AG04450 (cell line): ENCODE data around the gene ABLIM2. TPM values are rescaled to one million over a fixed set of nuclear protein-coding genes. Genes with fewer than 3 reads are reported as not detected.

Experiments
- CTCF ChIA-PET: fragments of 300-600, 350-600 bp; formaldehyde crosslinking; extraction: SDS; loops from one replicate; lab custom pipeline; 2022; ENCODE audit warnings: antibody characterized with exemption, inconsistent platforms; lab: Charles Lee
- POLR2A ChIA-PET: fragments of 350-600 bp; formaldehyde crosslinking; extraction: SDS; loops from one replicate; lab custom pipeline; 2021; ENCODE audit warnings: antibody characterized with exemption, inconsistent platforms; lab: Yijun Ruan, JAX
- DNase-seq: peaks from one replicate; pipeline ENCODE4 v3.0.0-alpha.2; 2011; ENCODE audit warnings: low read depth, low spot score
- H3K27ac ChIP-seq: one replicate; pipeline ENCODE4 v1.5.1; 2012; ENCODE audit warnings: low read depth, low read length, control low read depth
- H3K27me3 ChIP-seq: one replicate; pipeline ENCODE4 v1.6.0; 2012; ENCODE audit warnings: low read length; ENCODE audit not compliant: control insufficient read depth, insufficient read depth
- H3K4me3 ChIP-seq: 2 replicates; pipeline ENCODE4 v1.5.1; 2011; ENCODE audit warnings: mild to moderate bottlenecking, low read depth, low read length, control low read depth
- H3K9me3 ChIP-seq: 2 replicates; pipeline ENCODE4 v1.5.1; 2012; ENCODE audit warnings: low read length; ENCODE audit not compliant: control insufficient read depth, insufficient read depth
- CTCF ChIP-seq: IDR thresholded peaks from 2 replicates; pipeline ENCODE4 v1.5.1; 2011; ENCODE audit warnings: low read depth, low read length, control low read depth, inconsistent platforms
- polyA plus RNA-seq: library from polyadenylated mRNA; depleted of rRNA; stranded (reverse); fragments of >200 nt; gene quantifications from 2 replicates; pipeline ENCODE4 v1.2.3, GENCODE V29; 2011

ABLIM2 gene
- polyA plus RNA-seq, 1 experiment: not detected

GRCh38 chr4:7952615-7953014, 206.0 kb downstream of the ABLIM2 start:
- ChIA-PET CTCF (interaction anchor here (1.2 kb wide), 1 partner anchor 151 kb away, joined by 5 read pairs; no protein-coding TSS in a partner anchor), POLR2A (interaction anchor here (1.2 kb wide), 1 partner anchor 13 kb away, joined by 3 read pairs; the partner anchor contains the start of gene AFAP1)
- H3K9me3 ChIP-seq: peaks cover 10% of the 10 kb centered on the region

GRCh38 chr4:7950301-7951092, 208.1 kb downstream of the ABLIM2 start:
- POLR2A ChIA-PET: interaction anchor here (1.2 kb wide), 1 partner anchor 11 kb away, joined by 3 read pairs; the partner anchor contains the start of gene AFAP1
- no peak for TF ChIP-seq CTCF
- CTCF ChIA-PET: no interaction called here
- Histone ChIP-seq H3K4me3 (no peak overlapping the region), H3K9me3 (peaks cover 10% of the 10 kb centered on the region), H3K27ac (no peak overlapping the region), H3K27me3 (no peaks in the 10 kb centered on the region)
- DNase-seq: no peak

More at GRCh38 chr4:7952615-7953014, 206.0 kb downstream of the ABLIM2 start:
- no peak for TF ChIP-seq CTCF
- H3K4me3 ChIP-seq: no peak overlapping the region
- no peak for DNase-seq
- H3K27me3 ChIP-seq: no peaks in the 10 kb centered on the region
- H3K27ac ChIP-seq: no peak overlapping the region

- ChIA-PET CTCF (no interaction called here), POLR2A (interaction anchor here (0.6 kb wide), 1 partner anchor 10 kb away, joined by 3 read pairs; the partner anchor contains the start of gene AFAP1)
- no peak for DNase-seq
- Histone ChIP-seq H3K9me3 (peaks cover 10% of the 10 kb centered on the region), H3K27me3 (no peaks in the 10 kb centered on the region), H3K4me3 (no peak overlapping the region), H3K27ac (no peak overlapping the region)
- no peak for TF ChIP-seq CTCF
These were observed 208.9 kb downstream of the ABLIM2 start for GRCh38 chr4:7949759-7950158.

GRCh38 chr4:7947927-7948326, 210.7 kb downstream of the ABLIM2 start:
- no peak overlapping the region for H3K4me3 ChIP-seq
- peaks cover 10% of the 10 kb centered on the region for H3K9me3 ChIP-seq
- ChIA-PET POLR2A (interaction anchor here (0.7 kb wide), 1 partner anchor 174 kb away, joined by 5 read pairs; no protein-coding TSS in a partner anchor), CTCF (no interaction called here)
- DNase-seq: no peak
- no peak for TF ChIP-seq CTCF
- no peak overlapping the region for H3K27ac ChIP-seq
- H3K27me3 ChIP-seq: no peaks in the 10 kb centered on the region

DNA sequence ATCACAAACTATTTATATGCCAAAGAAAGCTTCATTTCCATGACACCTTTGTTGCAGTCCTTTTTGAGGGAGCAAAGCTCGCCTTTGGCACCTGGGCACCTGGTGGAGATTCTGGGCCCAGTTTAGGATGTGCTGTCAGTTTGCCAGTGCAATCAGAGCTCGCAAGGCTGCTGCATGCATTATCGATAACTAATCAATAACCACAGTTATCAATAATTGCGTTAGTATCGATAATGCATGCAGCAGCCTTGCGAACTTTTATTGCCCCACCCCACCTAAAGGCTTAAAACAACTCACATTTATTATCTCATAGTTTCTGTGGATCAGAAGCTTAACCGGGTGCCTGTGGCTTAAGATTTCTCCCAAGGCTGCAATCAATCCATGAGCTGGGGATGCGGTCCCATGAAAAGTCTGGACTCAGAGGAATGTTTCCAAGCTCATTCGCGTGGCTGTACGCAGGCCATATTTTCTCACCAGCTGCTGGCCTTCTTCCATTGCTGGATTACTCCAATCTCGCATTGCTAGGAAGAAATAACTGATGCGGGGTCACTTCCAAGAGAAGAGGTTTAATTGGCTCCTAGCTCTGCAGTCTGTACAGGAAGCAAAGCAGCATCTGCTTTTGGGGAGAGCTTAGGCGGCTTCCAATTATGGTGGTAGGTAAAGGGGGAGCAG, 212.8 kb downstream of the ABLIM2 start:
- DNase-seq: no peak
- Histone ChIP-seq H3K27me3 (no peaks in the 10 kb centered on the region), H3K27ac (no peak overlapping the region), H3K4me3 (no peak overlapping the region), H3K9me3 (peaks cover 7% of the 10 kb centered on the region)
- POLR2A ChIA-PET: no interaction called here
- CTCF ChIA-PET: interaction anchor here (0.9 kb wide), 1 partner anchor 14 kb away, joined by 3 read pairs; no protein-coding TSS in a partner anchor
- TF ChIP-seq CTCF: no peak
